Cardiac muscle cell (in vitro differentiated cells and primary cell): Measurements from ENCODE around the gene SNAP47. TPM values are rescaled to one million over a fixed set of nuclear protein-coding genes. Genes with fewer than 3 reads are reported as not detected.
A peak's percentile ranks its signal among the peaks of the same experiment; 100 is the strongest.

Experiments used
- DNase-seq, 2 donors: peaks; one replicate each; pipeline versions ENCODE4 v3.0.0 to v3.0.0-alpha.2; 2010 to 2017; ENCODE audit warnings: low read depth in 1 of 2, low spot score in 1 of 2
- H3K27ac ChIP-seq: fragments of 200-600 bp; sonication (generic); 2 replicates; pipeline ENCODE4 v1.5.1; 2016
- H3K27me3 ChIP-seq: fragments of 200-600 bp; sonication (generic); 2 replicates; pipeline ENCODE4 v1.6.0; 2016; ENCODE audit warnings: control low read depth
- H3K36me3 ChIP-seq: fragments of 200-600 bp; sonication (generic); 2 replicates; pipeline ENCODE4 v1.5.1; 2016; ENCODE audit warnings: control low read depth
- H3K4me1 ChIP-seq: fragments of 200-600 bp; sonication (generic); 2 replicates; pipeline ENCODE4 v1.8.1; 2017; ENCODE audit warnings: low read depth, mild to moderate bottlenecking, mixed run types
- H3K4me3 ChIP-seq: fragments of 200-600 bp; sonication (generic); 2 replicates; pipeline ENCODE4 v1.5.1; 2016; ENCODE audit warnings: mild to moderate bottlenecking
- H3K9me3 ChIP-seq: fragments of 200-600 bp; sonication (generic); 2 replicates; pipeline ENCODE4 v1.5.1; 2017; ENCODE audit warnings: low read depth, mild to moderate bottlenecking, control low read depth
- polyA plus RNA-seq: library from polyadenylated mRNA; unstranded; fragments of >200 nt; fragmentation: Nextera tagmentation; extraction: Ambion mirVana; gene quantifications from 2 replicates; pipeline ENCODE4 v1.2.1, GENCODE V29; 2016
- total RNA-seq: library from RNA; depleted of rRNA; stranded (reverse); fragments of >200 nt; gene quantifications from 2 replicates; pipeline ENCODE4 v1.2.3, GENCODE V29; 2016
- TF ChIP-seq, protein P1 (sequence below): IDR thresholded peaks from 2 replicates; pipeline ENCODE4 v1.5.1; 2012; ENCODE audit warnings: low read depth, mild to moderate bottlenecking, low read length

The SNAP47 gene
- total and polyA plus RNA-seq, 2 experiments from 2014 or later: 43.7 to 57.4 TPM

DNA sequence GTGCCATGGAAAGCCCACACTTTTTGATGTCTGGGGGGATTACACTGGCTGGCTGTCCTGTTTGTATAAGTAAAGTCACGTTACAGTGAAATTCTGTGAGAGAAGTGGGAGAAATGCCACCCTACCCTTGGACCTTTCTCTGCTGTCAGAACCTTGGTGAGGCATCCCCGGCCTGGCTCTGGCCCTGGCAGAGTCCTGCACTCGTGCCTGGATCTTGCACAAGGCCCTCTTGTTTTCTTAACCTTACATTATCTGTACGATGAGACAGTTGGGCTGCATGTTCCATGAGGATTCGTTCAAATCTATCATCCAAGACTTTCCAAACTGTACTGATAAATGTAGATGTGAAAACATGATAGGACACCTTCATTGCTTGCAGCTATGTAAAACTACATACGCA lies 11.4 kb downstream of the SNAP47 start:
- no peak for DNase-seq
- H3K4me3 ChIP-seq: no peak overlapping the region
- no peaks in the 10 kb centered on the region for H3K36me3 ChIP-seq
- H3K27ac ChIP-seq: no peak overlapping the region
- TF ChIP-seq, protein P1, sequence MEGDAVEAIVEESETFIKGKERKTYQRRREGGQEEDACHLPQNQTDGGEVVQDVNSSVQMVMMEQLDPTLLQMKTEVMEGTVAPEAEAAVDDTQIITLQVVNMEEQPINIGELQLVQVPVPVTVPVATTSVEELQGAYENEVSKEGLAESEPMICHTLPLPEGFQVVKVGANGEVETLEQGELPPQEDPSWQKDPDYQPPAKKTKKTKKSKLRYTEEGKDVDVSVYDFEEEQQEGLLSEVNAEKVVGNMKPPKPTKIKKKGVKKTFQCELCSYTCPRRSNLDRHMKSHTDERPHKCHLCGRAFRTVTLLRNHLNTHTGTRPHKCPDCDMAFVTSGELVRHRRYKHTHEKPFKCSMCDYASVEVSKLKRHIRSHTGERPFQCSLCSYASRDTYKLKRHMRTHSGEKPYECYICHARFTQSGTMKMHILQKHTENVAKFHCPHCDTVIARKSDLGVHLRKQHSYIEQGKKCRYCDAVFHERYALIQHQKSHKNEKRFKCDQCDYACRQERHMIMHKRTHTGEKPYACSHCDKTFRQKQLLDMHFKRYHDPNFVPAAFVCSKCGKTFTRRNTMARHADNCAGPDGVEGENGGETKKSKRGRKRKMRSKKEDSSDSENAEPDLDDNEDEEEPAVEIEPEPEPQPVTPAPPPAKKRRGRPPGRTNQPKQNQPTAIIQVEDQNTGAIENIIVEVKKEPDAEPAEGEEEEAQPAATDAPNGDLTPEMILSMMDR: no peak
- no peaks in the 10 kb centered on the region for H3K9me3 ChIP-seq
- H3K4me1 ChIP-seq: no peaks in the 10 kb centered on the region
- no peaks in the 10 kb centered on the region for H3K27me3 ChIP-seq

DNA sequence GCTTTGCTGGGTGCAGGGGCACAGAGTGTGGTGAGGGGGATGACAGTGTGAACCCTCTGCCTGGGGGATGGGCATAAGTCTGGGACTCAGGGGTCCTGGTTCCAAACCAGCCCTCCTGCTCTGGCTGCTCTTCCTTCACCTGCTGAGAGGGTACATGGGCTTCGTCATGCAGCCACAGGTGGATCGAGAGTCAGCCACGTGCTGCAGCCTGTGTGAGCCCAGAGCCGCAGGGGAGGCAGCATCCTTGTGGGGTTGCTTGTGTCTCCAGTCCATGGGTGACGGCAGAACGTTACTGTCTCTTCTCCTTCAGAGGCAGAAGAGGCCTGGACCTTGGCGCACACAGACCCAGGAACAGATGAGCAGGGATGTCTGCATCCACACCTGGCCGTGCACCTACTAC lies 12.1 kb downstream of the SNAP47 start:
- Histone ChIP-seq H3K36me3 (no peaks in the 10 kb centered on the region), H3K4me3 (no peak overlapping the region), H3K27me3 (no peaks in the 10 kb centered on the region), H3K9me3 (no peaks in the 10 kb centered on the region), H3K27ac (no peak overlapping the region), H3K4me1 (no peaks in the 10 kb centered on the region)
- TF ChIP-seq, protein P1: no peak
- no peak for DNase-seq

- Histone ChIP-seq H3K9me3 (no peaks in the 10 kb centered on the region), H3K4me1 (no peaks in the 10 kb centered on the region), H3K27ac (no peak overlapping the region), H3K27me3 (no peaks in the 10 kb centered on the region), H3K4me3 (no peak overlapping the region), H3K36me3 (no peaks in the 10 kb centered on the region)
- TF ChIP-seq, protein P1: no peak
- no peak for DNase-seq
These were observed 12.8 kb downstream of the SNAP47 start for GRCh38 chr1:227747948-227748495.

GRCh38 chr1:227748496-227749182 lies 13.4 kb downstream of the SNAP47 start:
- H3K27ac ChIP-seq: no peak overlapping the region
- peak in 1 of 2 donors; percentile 35 for DNase-seq
- no peaks in the 10 kb centered on the region for H3K9me3 ChIP-seq
- no peaks in the 10 kb centered on the region for H3K4me1 ChIP-seq
- no peak overlapping the region for H3K4me3 ChIP-seq
- no peaks in the 10 kb centered on the region for H3K27me3 ChIP-seq
- TF ChIP-seq, protein P1: no peak
- H3K36me3 ChIP-seq: no peaks in the 10 kb centered on the region

GRCh38 chr1:227749225-227749624 lies 14.0 kb downstream of the SNAP47 start:
- Histone ChIP-seq H3K4me1 (no peaks in the 10 kb centered on the region), H3K9me3 (no peaks in the 10 kb centered on the region), H3K36me3 (no peaks in the 10 kb centered on the region), H3K27me3 (no peaks in the 10 kb centered on the region), H3K27ac (no peak overlapping the region), H3K4me3 (no peak overlapping the region)
- no peak for DNase-seq
- TF ChIP-seq, protein P1: no peak
